ENCODE results near the gene TCP11L1. TPM values are rescaled to one million over a fixed set of nuclear protein-coding genes. Genes with fewer than 3 reads are reported as not detected.

Gene TCP11L1
- total RNA-seq, 2 experiments from 2014 or later = 24.6 to 26.1 TPM

DNA sequence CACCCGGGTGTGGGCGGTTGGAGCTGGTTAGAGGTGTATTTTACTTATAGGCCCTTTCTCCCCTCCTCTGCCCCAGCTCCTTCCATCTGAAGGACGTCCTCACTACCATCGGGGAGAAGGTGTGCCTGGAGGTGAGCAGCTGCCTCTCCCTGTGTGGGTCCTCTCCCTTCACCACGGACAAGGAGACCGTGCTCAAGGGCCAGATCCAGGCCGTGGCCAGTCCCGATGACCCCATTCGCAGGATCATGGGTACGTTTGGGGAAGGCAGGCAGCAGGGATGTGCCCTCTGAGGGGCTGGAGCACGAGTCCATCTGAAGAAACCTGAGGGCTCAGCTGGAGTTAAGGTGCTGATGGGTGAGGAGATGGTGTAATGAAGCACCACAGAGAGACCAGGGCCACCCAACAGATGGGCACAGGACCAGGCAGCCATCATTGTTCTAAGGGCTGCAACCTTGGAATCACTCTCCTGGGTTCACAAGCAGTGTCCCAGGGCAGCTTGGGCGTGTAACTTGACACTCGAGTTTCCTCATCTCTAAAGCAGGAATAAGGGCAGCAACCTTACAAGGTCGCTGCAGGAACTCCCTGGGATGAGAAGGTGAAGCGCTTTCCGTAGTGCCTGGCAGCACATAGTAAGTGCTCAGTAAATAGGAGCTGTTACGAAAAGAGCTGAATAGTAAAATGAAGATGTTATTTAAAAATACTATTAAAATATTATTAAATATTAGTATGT lies 29.4 kb downstream of the TCP11L1 start:
- intact Hi-C loops (cut with micrococcal nuclease; ENCODE audit: unreplicated experiment) = no loop called here
- BruUV-seq (replicated peaks) = no TSS peak
- Histone ChIP-seq H3K79me2 (ENCODE audit: insufficient read depth, low read depth, low read length) (no peaks in the 10 kb centered on the region), H4K20me1 (ENCODE audit: insufficient read depth, low read length) (no peaks in the 10 kb centered on the region), H3K4me3 (ENCODE audit: low read depth, low read length, poor library complexity, severe bottlenecking) (no peak overlapping the region), H3K4me2 (ENCODE audit: low read length) (no peak overlapping the region), H3K4me1 (ENCODE audit: insufficient read depth, low read length, poor library complexity, severe bottlenecking) (no peaks in the 10 kb centered on the region), H3K9me2 (ENCODE audit: insufficient read depth, low read length) (no peaks in the 10 kb centered on the region), H3K9me3 (ENCODE audit: low read length) (no peaks in the 10 kb centered on the region), H3K27ac (ENCODE audit: low read depth, low read length, poor library complexity, severe bottlenecking) (no peak overlapping the region), H2AFZ (ENCODE audit: low read length) (no peak overlapping the region), H3K36me3 (ENCODE audit: insufficient read depth, low read length) (peaks cover 67% of the 10 kb centered on the region)
- TF ChIP-seq, protein P1, sequence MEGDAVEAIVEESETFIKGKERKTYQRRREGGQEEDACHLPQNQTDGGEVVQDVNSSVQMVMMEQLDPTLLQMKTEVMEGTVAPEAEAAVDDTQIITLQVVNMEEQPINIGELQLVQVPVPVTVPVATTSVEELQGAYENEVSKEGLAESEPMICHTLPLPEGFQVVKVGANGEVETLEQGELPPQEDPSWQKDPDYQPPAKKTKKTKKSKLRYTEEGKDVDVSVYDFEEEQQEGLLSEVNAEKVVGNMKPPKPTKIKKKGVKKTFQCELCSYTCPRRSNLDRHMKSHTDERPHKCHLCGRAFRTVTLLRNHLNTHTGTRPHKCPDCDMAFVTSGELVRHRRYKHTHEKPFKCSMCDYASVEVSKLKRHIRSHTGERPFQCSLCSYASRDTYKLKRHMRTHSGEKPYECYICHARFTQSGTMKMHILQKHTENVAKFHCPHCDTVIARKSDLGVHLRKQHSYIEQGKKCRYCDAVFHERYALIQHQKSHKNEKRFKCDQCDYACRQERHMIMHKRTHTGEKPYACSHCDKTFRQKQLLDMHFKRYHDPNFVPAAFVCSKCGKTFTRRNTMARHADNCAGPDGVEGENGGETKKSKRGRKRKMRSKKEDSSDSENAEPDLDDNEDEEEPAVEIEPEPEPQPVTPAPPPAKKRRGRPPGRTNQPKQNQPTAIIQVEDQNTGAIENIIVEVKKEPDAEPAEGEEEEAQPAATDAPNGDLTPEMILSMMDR (conservative IDR thresholded peaks at IDR 0.05; ENCODE audit: low read length) = no peak
- TF ChIP-seq EZH2phosphoT487 (IDR thresholded peaks at IDR 0.05; ENCODE audit: borderline replicate concordance, low read depth, low read length) = no peak
- CTCF ChIA-PET (ENCODE audit: unreplicated experiment) = no interaction called here
- DNase-seq (ENCODE audit: low spot score) = no peak
- POLR2A ChIA-PET = interaction anchor here (0.7 to 1.8 kb wide), 3 partner anchors 9 to 174 kb away, joined by 3 to 6 read pairs (median 3); no protein-coding TSS in a partner anchor

DNA sequence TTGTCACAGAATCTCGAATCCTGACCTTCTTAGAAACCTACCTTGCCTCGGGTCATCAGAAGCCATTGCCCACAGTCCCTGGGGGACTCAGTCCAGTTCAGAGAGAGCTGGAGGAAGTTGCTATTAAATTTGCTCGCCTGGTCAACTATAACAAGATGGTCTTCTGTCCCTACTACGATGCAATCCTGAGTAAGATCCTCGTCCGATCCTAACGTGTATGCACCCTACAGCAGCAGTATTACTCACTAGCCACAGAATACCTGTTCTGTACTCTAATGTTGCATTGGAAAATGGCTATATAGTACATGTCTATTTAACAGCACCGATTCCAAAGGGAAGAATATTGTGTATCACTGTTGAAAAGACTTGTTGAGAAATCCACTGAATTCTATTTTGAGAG lies 33.1 kb downstream of the TCP11L1 start:
- no peaks in the 10 kb centered on the region for H3K4me1 ChIP-seq (ENCODE audit: insufficient read depth, low read length, poor library complexity, severe bottlenecking)
- H3K79me2 ChIP-seq (ENCODE audit: insufficient read depth, low read depth, low read length) = no peaks in the 10 kb centered on the region
- no peaks in the 10 kb centered on the region for H3K9me3 ChIP-seq (ENCODE audit: low read length)
- H3K27ac ChIP-seq (ENCODE audit: low read depth, low read length, poor library complexity, severe bottlenecking) = no peak overlapping the region
- H3K9me2 ChIP-seq (ENCODE audit: insufficient read depth, low read length) = no peaks in the 10 kb centered on the region
- intact Hi-C loops (cut with micrococcal nuclease; ENCODE audit: unreplicated experiment) = no loop called here
- H3K4me3 ChIP-seq (ENCODE audit: low read depth, low read length, poor library complexity, severe bottlenecking) = no peak overlapping the region
- CTCF ChIA-PET (ENCODE audit: unreplicated experiment) = no interaction called here
- DNase-seq (ENCODE audit: low spot score) = no peak
- BruUV-seq (replicated peaks) = no TSS peak
- TF ChIP-seq, protein P1 (conservative IDR thresholded peaks at IDR 0.05; ENCODE audit: low read length) = no peak
- TF ChIP-seq EZH2phosphoT487 (IDR thresholded peaks at IDR 0.05; ENCODE audit: borderline replicate concordance, low read depth, low read length) = no peak
- H3K4me2 ChIP-seq (ENCODE audit: low read length) = no peak overlapping the region
- H2AFZ ChIP-seq (ENCODE audit: low read length) = no peak overlapping the region
- POLR2A ChIA-PET = interaction anchor here (0.7 to 0.9 kb wide), 2 partner anchors 26 to 88 kb away, joined by 3 read pairs; no protein-coding TSS in a partner anchor
- no peaks in the 10 kb centered on the region for H4K20me1 ChIP-seq (ENCODE audit: insufficient read depth, low read length)
- peaks cover 79% of the 10 kb centered on the region for H3K36me3 ChIP-seq (ENCODE audit: insufficient read depth, low read length)

DNA sequence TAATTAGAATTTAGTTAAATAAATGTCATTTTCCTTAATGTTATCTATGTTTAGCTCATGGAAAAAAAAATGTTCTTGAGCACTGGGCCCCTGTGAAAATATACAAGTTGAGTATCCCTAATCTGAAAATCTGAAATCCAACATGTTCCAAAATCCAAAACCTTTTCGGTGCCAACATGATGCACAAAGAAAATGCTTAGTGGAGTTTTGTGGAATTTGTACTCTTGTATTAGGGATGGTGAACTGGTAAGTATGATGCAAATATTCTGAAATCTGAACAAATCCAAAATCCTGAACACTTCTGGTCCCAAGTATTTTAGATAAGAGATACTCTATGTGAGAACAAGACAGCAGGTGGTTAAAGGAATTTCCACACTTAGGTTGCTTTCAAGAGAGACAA lies 44.5 kb downstream of the TCP11L1 start:
- H3K4me1 ChIP-seq (ENCODE audit: insufficient read depth, low read length, poor library complexity, severe bottlenecking) = no peaks in the 10 kb centered on the region
- H3K4me3 ChIP-seq (ENCODE audit: low read depth, low read length, poor library complexity, severe bottlenecking) = no peak overlapping the region
- ChIA-PET POLR2A (interaction anchor here (0.8 kb wide), 1 partner anchor 515 kb away, joined by 3 read pairs; no protein-coding TSS in a partner anchor), CTCF (ENCODE audit: unreplicated experiment) (no interaction called here)
- intact Hi-C loops (cut with micrococcal nuclease; ENCODE audit: unreplicated experiment) = no loop called here
- H2AFZ ChIP-seq (ENCODE audit: low read length) = no peak overlapping the region
- H3K27ac ChIP-seq (ENCODE audit: low read depth, low read length, poor library complexity, severe bottlenecking) = no peak overlapping the region
- H3K4me2 ChIP-seq (ENCODE audit: low read length) = no peak overlapping the region
- no peaks in the 10 kb centered on the region for H4K20me1 ChIP-seq (ENCODE audit: insufficient read depth, low read length)
- no peak for TF ChIP-seq EZH2phosphoT487 (IDR thresholded peaks at IDR 0.05; ENCODE audit: borderline replicate concordance, low read depth, low read length)
- TF ChIP-seq, protein P1 (conservative IDR thresholded peaks at IDR 0.05; ENCODE audit: low read length) = no peak
- peaks cover 81% of the 10 kb centered on the region for H3K36me3 ChIP-seq (ENCODE audit: insufficient read depth, low read length)
- H3K9me2 ChIP-seq (ENCODE audit: insufficient read depth, low read length) = no peaks in the 10 kb centered on the region
- no peaks in the 10 kb centered on the region for H3K9me3 ChIP-seq (ENCODE audit: low read length)
- no TSS peak for BruUV-seq (replicated peaks)
- DNase-seq (ENCODE audit: low spot score) = no peak
- H3K79me2 ChIP-seq (ENCODE audit: insufficient read depth, low read depth, low read length) = no peaks in the 10 kb centered on the region
